Gastroesophageal sphincter (tissue), 3 donors: Measurements from ENCODE around the gene SLIT3.

Experiments used
- POLR2A ChIP-seq, 2 donors: fragments of 450-650 bp; IDR thresholded peaks; one replicate each; pipeline ENCODE4 v1.6.1; 2017; ENCODE audit warnings: antibody characterized with exemption in 2 of 2, mild to moderate bottlenecking in 2 of 2, moderate library complexity in 1 of 2
- TF ChIP-seq, protein P1 (sequence below), 4 experiments: fragments of 200-600 bp in 2 of 4; fragments of 450-650 bp in 2 of 4; sonication (generic) in 1 of 4; IDR thresholded peaks; one replicate each; pipeline ENCODE4 v1.5.1; 2017 to 2019; ENCODE audit warnings: antibody characterized with exemption in 4 of 4, mild to moderate bottlenecking in 2 of 4, moderate library complexity in 2 of 4

DNA sequence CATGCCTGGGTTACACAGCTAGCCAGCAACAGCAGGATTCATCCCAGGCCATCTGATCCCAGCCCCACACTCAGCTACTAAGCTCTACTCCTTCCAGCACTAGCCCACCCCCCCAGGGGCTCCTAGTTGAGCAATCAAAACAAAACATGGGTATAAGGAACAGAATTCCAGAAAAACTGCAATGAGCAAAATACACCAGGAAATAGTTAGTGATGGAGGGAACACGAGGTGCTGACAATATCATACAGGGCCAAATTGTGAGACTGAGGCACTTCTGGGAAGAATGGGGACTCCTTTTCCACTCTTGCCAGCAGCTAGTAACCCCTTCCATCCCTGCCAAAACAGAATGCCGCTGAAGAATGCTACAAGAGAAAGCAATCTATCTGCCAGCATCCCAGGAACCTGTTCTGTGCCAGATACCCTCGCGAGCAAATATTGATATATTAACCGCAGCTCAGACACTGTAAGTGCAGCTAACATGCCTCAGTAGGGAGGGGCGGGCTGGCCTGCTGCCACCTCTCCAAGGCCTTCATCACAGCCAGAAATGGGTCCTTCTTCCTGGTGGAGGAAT, 161.4 kb downstream of the SLIT3 start:
- TF ChIP-seq, protein P1, sequence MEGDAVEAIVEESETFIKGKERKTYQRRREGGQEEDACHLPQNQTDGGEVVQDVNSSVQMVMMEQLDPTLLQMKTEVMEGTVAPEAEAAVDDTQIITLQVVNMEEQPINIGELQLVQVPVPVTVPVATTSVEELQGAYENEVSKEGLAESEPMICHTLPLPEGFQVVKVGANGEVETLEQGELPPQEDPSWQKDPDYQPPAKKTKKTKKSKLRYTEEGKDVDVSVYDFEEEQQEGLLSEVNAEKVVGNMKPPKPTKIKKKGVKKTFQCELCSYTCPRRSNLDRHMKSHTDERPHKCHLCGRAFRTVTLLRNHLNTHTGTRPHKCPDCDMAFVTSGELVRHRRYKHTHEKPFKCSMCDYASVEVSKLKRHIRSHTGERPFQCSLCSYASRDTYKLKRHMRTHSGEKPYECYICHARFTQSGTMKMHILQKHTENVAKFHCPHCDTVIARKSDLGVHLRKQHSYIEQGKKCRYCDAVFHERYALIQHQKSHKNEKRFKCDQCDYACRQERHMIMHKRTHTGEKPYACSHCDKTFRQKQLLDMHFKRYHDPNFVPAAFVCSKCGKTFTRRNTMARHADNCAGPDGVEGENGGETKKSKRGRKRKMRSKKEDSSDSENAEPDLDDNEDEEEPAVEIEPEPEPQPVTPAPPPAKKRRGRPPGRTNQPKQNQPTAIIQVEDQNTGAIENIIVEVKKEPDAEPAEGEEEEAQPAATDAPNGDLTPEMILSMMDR (IDR thresholded peaks at IDR 0.05), result no peak
- no peak for TF ChIP-seq POLR2A (IDR thresholded peaks at IDR 0.05)
